GM12874 (cell line): ENCODE results near the gene XG.

Experiments
- CTCF ChIP-seq: IDR thresholded peaks from 2 replicates; pipeline ENCODE4 v1.5.1; 2011; ENCODE audit warnings: low read depth, mild to moderate bottlenecking, control low read depth, low read length, moderate library complexity; ENCODE audit not compliant: insufficient read depth

The XG gene

GRCh38 chrX:2823795-2824386 is 72.1 kb downstream of the XG start:
- TF ChIP-seq CTCF: no peak

- TF ChIP-seq CTCF: no peak
These were observed 73.0 kb downstream of the XG start for GRCh38 chrX:2824886-2825285.

GRCh38 chrX:2828344-2828958 is 76.6 kb downstream of the XG start, which contains the start of gene GYG2:
Gene GYG2 (plus strand): TSS chrX:2828930. CDS start chrX:2830189, 1,259 bp downstream.
- TF ChIP-seq CTCF: no peak

- TF ChIP-seq CTCF: no peak
These were observed 77.1 kb downstream of the XG start for GRCh38 chrX:2828959-2829411.

- TF ChIP-seq CTCF: no peak
These were observed 77.8 kb downstream of the XG start for GRCh38 chrX:2829469-2830246.

GRCh38 chrX:2831471-2832228 is 79.8 kb downstream of the XG start:
- TF ChIP-seq CTCF: no peak

- TF ChIP-seq CTCF: no peak
These were observed 86.1 kb downstream of the XG start for GRCh38 chrX:2837961-2838360.
